ENCODE measurements around the gene SGSM2.
A peak's percentile ranks its signal among the peaks of the same experiment; 100 is the strongest.

SGSM2 gene

DNA sequence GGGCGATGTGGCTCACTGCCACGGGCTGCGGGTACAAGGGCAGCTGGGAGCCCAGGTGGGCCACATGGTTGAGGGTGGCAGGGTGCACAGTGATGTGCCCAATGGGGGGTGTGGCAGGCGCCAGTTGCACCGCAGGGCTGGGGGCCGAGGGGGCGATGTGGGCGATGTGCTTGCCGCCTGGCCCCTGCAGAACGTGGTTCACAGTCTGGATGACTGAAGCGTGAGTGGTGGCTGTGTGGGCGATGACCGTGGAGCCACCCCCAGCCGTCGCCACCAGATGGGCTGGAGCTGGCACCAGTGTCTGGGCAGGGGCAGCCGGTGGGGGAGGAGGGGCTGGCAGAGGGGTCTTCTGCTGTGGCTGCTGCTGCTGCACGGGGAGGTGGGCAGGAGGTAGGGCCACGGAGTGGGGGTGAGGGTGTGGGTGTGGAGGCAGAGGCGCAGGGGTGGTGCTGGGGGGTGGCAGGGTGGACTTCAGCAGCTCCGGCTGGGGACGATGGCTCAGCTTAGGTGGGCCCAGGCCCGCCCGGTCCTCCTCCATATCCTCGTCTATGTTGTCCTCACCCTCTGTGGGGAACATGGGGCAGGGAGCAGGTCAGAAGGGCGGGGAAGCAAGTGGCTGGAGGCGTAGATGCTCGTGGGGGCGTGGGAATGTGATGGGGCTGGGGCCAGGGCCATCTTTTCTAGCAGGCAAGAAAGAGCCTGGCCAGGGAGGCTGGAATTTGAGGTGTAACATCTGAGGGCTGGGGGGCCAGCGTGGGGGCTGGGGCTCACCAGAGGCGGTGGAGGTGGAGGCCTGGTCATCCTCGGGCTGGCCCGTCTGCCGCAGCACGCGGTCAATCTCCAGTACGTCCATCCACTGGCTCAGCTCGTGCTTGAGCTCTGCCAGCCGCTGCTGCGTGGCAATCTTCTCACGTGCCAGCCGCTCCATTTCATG is 50.1 kb downstream of the SGSM2 start:
- DNase-seq: no peak

DNA sequence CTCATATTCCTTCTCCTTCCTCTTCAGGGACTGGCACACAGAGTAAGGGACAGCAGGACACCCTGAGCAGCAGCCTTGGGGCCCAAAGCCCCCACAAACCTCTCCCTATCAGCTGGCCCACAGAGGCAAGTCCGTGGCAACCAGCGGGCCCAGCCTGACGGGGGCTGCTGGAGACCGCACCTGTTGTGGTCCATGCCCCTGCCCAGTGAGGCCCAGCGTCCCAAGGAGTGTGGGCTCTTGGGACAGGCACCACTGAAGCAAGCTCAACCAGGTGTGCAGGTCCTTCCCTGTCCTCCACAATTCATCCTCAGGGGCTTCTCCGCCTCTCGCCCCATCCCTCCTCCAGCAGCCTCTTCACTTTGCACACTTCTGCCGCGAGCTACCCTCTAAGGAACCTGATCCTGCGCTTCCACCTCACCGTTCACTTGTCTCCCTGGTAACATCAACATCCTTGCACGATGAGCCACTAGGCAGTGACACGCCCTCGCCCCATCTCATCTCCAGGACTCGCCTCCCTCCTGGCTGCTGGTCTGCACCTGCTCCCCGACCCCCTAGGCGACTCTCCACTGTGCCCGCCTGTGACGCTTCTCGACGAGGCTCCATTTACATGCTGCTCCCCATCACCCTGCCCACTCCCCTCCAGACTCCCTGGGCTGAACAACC is 50.9 kb downstream of the SGSM2 start:
- DNase-seq: no peak

DNA sequence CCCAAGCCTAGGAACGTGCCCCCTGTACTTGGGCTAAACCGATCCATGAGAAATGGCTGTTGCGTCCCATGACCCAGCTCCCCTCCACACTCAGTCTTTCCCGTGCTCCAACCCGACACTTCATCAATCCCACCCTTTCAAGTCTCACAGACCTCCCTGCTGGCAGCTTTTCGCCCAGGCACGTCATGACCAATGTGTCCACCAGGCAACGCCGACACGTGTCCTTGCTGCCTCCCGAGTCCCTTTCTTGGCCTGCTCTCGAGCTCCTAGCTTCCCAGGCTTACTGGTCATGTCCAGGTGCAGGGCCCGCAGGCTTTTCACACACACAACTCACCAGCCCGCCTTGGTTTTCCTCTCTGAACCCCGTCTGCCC is 51.4 kb downstream of the SGSM2 start:
- DNase-seq: no peak

DNA sequence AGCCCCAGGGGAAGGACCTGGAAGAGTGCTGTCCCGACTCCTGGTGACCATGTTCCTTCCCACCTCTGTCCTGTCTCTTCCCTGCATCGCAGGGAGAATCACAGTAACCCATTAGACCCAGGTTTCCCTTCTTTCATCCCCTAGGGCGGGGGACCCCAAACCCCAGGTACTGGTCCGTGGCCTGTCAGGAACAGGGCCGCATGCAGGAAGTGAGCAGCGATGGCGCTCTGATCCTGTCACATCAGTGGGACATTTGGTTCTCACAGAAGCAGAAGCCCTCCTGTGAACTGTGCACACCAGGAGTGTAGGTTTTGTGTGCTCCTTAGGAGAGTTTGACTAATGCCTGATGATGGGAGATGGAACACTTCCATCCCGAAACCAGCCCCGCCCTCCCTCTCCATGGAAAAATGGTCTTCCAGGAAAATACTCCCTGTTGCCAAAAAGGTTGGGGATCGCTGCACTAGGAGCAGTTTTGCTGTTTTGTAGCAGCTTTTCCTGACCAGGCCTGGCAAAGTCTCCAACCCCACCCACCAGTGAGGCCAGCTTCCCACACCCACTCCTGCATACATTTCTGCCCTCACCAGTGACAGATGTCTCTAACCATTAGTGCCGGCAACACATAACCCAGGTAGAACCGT is 53.0 kb downstream of the SGSM2 start:
- DNase-seq: no peak

DNA sequence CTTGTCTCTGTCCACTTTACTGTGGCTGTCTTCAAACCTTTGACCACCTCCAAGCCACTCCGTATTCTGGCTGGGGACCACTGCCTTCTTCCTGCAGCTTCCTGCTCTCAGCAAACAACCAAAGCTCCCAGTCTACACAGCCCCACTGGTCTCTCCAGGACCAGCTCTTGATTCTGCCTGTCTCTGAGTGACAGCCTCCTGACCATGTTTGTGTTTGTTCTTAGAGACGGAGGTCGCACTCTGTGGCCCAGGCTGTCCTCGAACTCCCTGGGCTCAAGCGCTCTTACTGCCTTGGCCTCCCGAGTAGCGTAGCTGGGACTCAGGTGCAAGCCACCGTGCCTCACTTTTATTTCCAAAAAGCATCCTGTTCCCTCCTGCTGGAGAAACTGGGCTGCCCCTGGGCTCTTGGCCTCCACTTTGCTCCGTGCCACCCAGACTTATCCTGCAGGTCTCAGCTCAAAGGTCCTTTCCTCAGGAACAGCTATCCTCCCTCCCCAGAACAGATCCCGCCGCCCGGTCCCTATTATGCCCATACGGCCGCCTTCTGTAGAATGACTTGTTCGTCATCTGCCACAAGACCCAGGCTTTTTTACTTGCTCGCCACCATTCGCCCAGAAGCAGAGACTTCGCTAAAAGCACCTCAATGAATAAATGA is 54.4 kb downstream of the SGSM2 start:
- no peak for DNase-seq

DNA sequence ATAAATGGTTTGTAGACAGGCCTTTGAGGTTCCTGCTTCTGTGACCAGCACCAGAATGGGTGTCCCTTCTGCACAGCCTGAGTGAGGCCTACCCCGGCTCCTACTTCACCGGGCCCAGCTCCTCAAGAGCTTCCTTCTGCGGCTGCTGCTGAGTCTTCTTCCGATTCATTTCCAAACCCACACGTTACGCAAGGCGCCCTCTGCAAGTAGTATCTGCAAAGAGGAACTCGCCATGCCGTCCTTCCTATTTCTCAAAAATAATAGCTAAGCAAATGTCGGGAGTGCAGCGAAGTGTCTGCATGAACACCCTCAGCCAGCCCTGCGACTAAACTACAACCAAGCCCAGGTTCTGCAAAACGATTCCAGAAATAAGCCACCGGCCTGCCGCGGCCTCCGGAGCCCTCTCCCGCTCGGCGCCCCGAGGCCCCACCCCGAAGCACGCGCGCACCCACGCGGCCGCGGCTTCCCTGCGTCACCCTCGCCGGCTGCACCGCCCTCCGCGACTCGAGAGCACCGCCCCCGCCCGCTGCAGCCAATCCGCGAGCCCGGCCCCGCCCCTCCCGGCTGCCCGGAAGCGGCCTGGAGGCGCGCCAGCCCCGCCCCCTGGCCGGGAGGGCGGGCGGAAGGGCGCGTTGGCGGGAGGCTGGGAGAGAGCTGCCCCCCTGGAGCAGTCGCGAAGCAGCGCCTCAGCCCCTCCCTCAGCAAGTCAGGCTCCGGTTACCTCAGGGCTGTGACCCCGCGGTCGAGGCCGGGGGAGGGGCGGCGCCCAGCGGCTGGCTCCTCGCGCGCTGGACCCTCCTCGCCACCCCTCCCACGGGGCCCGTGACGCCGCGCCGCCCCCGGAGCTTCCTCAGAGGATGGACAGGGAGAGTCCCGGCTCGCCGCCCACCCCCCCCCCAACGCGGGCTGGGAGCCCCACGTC is 55.2 kb downstream of the SGSM2 start:
- DNase-seq: peak; percentile 95

DNA sequence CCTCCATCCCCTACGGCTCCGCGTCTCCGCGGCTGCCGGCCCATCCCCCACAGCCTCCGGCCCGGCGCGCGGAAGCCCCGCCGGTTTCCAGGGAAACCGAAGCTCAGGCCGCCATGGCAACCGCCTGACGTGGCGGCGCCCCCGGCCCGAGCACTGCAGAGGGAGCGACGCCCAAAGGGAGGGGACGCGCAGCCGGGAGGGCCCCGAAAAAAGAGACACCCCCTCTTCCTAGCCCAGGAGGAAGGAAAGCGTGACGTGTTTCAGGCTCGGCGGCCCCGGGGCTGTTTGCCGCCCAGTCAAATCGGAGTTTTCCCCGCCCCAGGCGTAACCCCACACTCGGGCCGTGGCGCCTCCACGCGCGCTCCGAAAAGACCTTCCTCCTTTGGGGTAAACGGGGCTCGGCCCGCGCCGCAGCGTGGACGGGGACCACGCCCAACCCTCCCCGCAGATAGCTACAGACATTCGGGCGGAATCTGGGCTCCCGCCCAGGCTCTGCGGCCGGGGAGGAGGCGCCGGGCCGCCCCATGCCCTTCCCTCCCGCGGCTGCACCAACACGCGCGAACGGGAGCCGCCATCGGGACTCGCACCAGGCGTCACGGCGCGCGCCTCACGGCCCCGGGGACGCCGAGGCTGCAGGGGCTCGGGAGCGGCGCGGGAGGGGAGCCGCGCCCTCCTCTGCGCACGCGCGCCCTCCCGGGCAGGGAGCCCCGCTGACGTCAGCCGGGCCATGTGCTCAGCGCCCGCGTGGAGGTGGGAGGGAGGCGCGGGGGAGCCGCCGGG is 56.1 kb downstream of the SGSM2 start:
- DNase-seq: peak; percentile 88

DNA sequence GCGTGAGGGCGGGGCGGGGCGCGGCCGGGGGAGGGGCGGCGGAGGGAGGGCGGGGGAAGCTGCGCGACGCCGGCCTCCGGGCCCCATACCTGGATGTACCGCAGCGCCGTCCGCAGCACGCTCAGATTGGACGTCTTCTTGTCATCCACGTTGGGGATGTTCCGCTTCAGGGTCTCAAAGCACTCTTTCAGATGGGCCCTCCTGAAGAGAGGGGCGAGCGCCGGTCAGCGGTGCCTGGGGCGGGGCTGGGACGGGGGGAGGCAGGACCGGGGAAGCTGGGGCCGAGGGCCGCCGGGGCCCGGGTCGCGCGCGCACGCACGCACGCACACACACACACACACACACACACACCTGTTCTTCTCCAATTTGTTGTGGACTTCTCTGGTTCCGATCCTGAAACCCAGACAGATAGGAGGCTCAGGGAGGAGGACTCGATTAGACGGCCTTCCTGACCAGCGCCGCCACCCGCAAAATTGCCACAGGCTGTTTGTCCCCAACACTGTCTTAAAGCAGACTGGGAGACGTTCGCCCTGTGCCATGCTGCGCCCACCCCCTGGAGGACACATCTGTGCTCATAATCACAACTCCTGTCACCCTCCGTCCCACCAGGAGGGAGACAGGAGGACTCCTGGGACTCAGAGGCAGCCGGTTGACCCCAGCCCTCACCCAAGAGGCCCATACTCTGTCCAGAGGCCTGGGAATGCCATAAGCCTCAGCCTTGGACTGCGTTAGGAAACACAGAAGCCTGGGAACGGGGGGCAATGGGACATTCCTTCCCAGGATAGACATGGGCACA is 56.9 kb downstream of the SGSM2 start:
- no peak for DNase-seq

DNA sequence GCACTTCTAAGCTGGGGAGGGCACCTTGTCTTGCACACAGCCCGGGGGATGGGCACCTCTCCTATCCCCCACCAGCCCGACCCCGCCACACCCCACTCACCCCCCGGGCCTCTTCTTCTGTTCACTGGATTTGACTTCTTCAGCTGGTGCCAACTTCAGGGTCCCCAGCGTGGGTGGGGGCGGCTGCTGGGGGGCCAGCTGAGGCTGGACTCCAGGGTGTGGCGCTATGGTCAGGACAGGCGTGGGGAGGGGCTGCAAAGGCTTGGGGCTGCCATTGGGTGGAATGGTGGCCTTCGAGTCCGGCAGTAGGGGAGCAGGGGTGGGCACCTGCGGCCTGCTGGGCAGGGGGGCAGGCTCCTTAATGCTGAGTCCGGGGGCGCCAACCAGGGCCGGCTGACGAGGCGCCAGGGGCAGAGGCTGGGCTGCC is 57.5 kb downstream of the SGSM2 start:
- DNase-seq: no peak

DNA sequence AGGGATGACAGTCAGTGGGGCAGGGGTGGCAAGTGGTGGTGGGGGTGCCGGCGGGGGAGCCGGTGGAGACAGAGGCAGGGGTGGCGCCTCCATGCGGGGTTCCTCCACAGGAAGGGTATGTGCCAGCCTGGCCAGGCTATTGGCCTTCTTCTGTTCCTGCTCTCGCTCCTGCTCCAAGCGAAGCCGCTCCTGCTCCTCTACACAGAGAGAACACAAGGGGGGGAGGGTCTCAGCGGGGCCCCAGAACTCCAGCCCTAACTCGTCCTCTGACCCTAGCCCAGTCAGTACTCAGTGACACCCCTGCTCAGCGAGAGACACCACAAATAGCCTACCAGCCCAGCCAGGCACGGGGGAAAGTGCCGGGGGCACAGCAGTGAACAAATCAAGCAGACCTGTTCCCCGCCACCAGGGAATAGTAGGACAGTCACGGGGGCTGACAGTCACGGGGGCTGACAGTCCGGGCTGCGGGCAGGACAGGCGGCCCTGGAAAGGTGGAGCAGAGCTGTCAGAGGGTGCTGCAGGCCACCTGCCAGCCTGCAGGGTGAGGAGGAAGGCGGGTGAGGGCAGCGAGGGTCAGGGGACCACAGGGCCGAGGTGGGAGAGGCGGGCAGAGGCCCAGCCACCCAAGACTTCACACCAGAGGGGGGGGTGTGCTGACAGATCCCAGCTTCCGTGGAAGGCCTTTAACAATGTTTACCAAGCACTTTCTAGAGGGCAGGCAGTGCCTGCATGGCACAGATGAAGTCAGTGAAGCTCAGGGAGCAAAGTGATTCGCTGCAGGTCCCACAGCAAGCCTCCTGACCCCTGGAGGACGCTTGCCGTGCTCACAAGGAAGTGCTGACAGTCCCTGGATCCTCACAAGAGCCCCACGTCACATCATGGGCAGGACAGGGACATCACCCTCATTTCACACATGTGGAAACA is 58.2 kb downstream of the SGSM2 start:
- peak; percentile 48 for DNase-seq

DNA sequence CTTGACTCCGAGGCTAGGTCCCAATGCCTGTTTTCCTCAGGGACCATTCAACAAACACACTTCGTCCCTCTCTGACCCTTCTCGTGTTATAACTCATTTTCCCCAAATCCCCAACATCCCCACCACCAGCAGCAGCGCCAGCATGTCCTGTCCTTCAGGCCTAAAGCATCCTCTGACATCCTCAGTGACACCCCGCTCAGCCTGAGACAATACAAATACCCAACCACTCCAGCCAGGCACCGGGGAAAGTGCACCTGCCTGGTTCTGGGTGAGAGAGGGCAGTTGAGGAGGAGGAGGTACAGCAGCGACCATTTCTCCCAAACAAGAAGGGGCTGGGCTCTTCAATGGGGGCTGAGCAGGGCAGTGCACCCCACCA is 58.9 kb downstream of the SGSM2 start:
- no peak for DNase-seq

DNA sequence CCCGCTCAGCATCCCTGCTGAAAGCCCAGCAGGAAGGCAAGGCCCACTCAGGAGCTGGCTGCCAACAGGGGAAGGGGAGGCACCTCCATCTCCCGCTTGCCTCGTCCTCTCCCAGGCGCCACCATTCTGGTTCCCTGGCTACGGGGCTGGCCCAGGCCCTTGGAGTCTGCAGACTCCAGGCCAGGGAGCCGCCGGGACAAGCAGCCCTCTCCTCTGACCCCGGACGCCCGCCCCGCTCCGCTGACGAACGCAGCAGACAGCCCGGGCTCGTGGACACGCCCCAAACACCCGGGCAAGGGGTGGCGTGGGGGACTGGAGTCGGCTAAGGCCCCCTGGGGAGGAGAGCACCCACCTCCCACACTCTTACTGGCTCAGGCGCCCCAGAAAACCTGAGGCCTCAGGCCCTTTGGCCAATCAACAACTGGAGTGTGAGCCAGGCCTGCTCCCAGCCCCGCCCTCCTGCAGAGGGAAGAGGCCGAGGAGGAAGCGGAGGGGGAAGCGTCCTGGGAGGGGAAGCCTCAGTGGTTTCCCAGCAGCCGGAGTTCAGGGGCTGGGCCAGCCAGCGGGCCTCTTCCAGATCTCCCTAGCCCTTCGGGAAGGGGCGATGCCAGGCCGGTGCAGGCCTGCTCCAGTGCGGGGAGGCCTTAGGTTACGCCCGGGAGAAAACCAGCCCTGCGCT is 59.4 kb downstream of the SGSM2 start:
- DNase-seq: peak; percentile 99

DNA sequence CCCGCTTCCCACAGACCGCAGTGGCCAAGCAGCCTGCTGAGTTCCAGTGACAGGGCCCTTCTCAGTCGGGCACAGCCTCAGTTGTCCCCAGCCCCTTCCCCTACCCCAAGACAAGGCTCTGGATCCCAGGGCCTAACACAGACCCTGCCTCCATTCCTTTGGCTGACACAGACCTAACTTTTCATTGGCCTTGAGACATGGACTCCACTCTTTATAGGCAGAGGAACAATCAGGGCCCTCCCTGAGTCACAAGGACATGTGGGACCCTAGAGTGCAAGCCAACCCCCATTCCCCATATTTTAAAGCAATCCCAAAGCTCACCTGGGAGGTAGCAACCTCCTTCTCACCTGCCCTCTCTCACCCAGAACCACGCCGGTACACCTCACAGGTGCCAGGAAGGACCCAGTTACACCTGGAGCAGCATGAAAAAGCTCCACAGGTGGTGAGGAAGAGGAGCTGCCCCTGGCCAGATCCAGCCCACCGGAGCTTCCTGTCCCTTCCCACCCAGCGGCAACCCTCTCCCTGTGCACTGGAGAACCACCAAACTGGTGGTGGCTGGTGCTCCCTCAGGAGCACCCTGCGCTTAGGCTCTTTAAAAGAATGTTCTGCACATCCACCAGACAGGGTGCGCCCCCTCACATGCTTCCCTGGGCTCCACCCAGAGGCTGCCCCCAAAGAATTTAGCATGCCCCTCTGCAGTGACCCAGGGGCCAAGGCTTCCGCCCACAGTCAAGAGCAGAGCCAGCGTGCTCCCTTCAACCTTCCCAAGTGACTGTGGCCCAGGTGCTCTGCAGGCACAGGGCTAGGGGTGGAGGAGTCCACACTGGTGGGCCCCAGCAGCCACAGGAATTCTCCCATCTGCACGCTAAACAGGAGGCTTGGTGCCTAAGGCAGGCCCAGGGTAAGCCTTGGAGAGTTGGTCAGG is 60.2 kb downstream of the SGSM2 start:
- no peak for DNase-seq

DNA sequence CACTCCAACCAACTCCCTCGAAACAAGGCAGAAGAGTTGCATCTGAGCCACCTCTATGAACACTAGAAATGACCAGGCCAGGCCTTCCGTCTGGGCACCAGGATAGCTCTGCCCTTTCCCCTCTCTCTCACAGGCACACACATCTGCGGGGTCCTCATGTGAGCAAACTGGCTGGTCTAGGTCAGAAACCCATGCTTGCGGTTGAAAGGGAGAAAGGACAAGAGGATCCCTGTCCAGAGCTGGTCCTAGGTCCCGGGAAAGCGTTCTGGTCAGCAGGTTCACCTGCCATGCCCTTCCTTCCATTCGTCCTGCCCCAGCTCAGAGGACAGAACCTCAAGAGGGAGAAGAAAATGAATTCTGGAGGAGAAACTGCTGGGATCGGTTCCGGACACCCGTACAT is 60.9 kb downstream of the SGSM2 start:
- no peak for DNase-seq

DNA sequence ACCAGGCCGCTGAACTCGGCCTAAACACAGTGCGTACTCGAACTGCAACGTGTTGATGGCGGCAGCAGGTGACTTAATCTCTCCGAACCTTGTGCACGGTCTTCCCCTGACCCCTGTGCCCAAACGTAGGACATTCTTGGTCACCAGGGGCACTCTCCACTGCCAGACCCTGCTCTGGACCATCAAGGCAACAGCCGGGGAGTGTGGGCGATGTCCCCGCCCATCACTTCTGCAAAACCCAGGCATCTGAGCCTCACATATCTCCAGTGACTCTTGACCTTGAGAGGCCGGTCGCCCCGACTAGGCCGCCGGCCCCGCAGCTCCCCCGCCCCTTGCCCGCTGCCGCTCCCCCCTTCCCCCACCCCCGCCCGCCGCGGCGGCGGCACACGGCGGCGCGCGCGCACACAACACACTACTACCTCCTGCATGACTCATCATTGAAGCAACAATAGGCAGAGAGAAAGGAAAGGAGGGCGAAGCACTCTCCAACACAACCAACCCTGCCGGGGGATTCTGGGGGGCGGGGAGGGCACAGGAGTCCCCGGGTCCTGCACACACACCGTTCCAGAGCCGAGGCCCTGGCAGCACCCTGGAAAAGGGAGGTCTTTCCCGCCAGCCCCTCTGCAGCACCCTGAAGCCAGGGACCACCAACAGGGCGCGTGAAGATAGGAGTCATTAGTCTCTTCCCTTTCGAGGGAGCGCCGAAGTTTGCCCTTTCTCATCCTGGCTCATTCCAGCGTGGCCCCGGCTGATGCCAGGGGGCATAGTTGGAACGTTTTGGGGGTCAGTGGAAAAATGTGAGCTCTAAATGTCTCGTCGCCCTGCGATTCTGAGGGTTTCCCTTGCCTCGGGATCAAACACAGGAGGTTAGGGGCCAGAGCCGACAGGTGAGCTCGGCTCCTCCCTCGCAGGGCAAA is 61.6 kb downstream of the SGSM2 start:
- DNase-seq: peak; percentile 85

Data from fibroblast of skin of back (primary cell).